ENCODE data around the gene DISC1.
"Not testable (repeated sequence)": the region's sequence is repeated elsewhere in the genome, so short reads cannot be mapped to it uniquely, and the experiment has no call there.

DISC1 gene

DNA sequence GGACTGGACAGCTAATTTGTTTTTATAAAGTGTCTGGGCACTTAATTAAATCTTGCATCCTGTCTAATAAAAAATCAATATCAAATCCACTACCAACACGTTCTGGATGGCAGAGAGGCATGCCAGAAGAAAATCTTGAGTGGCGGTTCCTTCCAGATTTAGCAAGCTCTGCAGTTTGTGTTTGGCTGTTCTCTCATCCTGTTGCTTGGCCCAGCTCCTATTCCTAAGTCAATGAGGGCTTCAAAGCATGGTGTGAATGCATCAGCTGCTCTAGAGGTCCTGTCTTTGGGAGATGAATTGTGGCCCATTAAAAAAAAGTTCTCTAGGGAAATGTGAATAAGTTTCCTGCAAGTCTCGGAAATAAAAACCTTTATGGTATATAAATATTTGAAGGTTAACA lies 90.3 kb downstream of the DISC1 start:
- FAIRE-seq (no peak), DNase-seq (ENCODE audit: insufficient read length) (no peak)
- TF ChIP-seq POLR2A (IDR thresholded peaks at IDR 0.05; ENCODE audit: low read depth, low read length) (no peak), TAF1 (IDR thresholded peaks at IDR 0.05; ENCODE audit: borderline replicate concordance, low read depth, low read length) (no peak), POLR2AphosphoS5 (IDR thresholded peaks at IDR 0.05; ENCODE audit: low read depth, low read length) (no peak)

GRCh38 chr1:231719485-231720183 lies 93.0 kb downstream of the DISC1 start:
- FAIRE-seq, result no peak
- DNase-seq (ENCODE audit: insufficient read length), result no peak
- TF ChIP-seq TAF1 (IDR thresholded peaks at IDR 0.05; ENCODE audit: borderline replicate concordance, low read depth, low read length) (no peak), POLR2AphosphoS5 (IDR thresholded peaks at IDR 0.05; ENCODE audit: low read depth, low read length) (no peak), POLR2A (IDR thresholded peaks at IDR 0.05; ENCODE audit: low read depth, low read length) (no peak)

- DNase-seq (ENCODE audit: insufficient read length) (no peak), FAIRE-seq (no peak)
- TF ChIP-seq TAF1 (IDR thresholded peaks at IDR 0.05; ENCODE audit: borderline replicate concordance, low read depth, low read length), result no peak
- TF ChIP-seq POLR2AphosphoS5 (IDR thresholded peaks at IDR 0.05; ENCODE audit: low read depth, low read length), result no peak
- TF ChIP-seq POLR2A (IDR thresholded peaks at IDR 0.05; ENCODE audit: low read depth, low read length), result no peak
Observed at GRCh38 chr1:231720652-231721325, 94.2 kb downstream of the DISC1 start.

DNA sequence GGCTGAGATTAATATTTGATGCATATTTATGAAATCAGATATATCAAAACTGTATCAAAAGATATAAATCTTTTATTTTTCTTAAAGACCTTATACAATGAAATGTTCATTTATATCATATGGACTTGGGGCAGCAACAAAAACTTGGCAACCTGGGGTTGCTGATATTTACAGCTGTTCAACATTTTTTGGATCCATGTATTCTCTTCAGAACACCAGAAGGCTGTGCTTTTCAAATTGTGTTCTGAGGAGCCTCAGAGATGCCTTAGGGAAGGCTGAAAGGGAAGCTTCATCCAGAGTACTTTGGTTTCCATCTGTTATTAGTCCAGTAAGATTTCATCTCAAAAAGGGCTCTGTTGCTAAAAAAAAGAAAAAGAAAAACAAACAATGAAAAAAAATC lies 94.8 kb downstream of the DISC1 start:
- TF ChIP-seq POLR2AphosphoS5 (IDR thresholded peaks at IDR 0.05; ENCODE audit: low read depth, low read length) (no peak), TAF1 (IDR thresholded peaks at IDR 0.05; ENCODE audit: borderline replicate concordance, low read depth, low read length) (no peak), POLR2A (IDR thresholded peaks at IDR 0.05; ENCODE audit: low read depth, low read length) (no peak)
- DNase-seq (ENCODE audit: insufficient read length) (no peak), FAIRE-seq (no peak)

DNA sequence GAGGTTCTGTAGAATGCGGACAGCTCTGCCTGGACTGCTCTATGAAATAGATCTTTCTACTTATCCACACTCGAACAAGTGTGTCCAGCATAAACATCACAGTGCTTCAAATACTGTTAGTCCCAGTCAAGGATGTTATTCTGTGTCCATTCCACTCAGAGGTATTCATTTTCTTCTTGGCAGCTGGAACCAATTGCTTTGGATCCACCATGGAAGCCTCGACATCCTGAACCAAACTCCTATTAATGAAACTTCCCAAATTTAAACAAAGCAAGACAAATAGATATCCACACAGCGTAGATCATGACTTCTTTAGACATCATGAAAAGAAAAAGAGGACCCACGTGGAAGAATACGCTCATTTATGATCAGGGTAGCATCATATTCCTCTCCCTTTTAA lies 95.8 kb downstream of the DISC1 start:
- DNase-seq (ENCODE audit: insufficient read length) (no peak), FAIRE-seq (no peak)
- TF ChIP-seq TAF1 (IDR thresholded peaks at IDR 0.05; ENCODE audit: borderline replicate concordance, low read depth, low read length), result no peak
- TF ChIP-seq POLR2AphosphoS5 (IDR thresholded peaks at IDR 0.05; ENCODE audit: low read depth, low read length), result no peak
- TF ChIP-seq POLR2A (IDR thresholded peaks at IDR 0.05; ENCODE audit: low read depth, low read length), result no peak

DNA sequence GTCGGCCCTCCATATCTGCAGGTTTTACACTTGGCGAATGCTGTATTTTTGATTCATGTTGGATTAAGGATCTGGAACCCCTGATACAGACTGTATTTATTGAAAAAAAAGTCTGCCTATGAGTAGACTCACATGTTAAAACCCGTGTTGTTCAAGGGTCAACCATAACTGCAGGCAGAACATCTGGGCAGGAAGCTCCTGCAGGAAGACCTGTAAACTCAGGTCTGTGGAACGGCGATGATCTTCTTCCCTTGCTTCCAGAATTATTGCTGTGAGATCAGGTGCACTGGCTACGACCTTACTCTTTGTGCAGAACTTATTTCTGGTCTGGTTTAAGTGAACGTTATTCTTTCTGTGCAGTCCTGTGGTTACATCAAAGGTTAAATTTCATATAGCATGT lies 96.6 kb downstream of the DISC1 start:
- TF ChIP-seq TAF1 (IDR thresholded peaks at IDR 0.05; ENCODE audit: borderline replicate concordance, low read depth, low read length) (no peak), POLR2A (IDR thresholded peaks at IDR 0.05; ENCODE audit: low read depth, low read length) (no peak), POLR2AphosphoS5 (IDR thresholded peaks at IDR 0.05; ENCODE audit: low read depth, low read length) (no peak)
- DNase-seq (ENCODE audit: insufficient read length), result no peak
- no peak for FAIRE-seq

- FAIRE-seq (no peak), DNase-seq (ENCODE audit: insufficient read length) (no peak)
Observed at GRCh38 chr1:231724041-231724440, 97.5 kb downstream of the DISC1 start.

GRCh38 chr1:231724876-231725647 lies 98.5 kb downstream of the DISC1 start:
- peak; percentile 13 for DNase-seq (ENCODE audit: insufficient read length)
- no peak for FAIRE-seq

More at GRCh38 chr1:231724041-231724440, 97.5 kb downstream of the DISC1 start:
- no peak for TF ChIP-seq POLR2AphosphoS5 (IDR thresholded peaks at IDR 0.05; ENCODE audit: low read depth, low read length)
- TF ChIP-seq TAF1 (IDR thresholded peaks at IDR 0.05; ENCODE audit: borderline replicate concordance, low read depth, low read length), result no peak
- TF ChIP-seq POLR2A (IDR thresholded peaks at IDR 0.05; ENCODE audit: low read depth, low read length), result no peak

DNA sequence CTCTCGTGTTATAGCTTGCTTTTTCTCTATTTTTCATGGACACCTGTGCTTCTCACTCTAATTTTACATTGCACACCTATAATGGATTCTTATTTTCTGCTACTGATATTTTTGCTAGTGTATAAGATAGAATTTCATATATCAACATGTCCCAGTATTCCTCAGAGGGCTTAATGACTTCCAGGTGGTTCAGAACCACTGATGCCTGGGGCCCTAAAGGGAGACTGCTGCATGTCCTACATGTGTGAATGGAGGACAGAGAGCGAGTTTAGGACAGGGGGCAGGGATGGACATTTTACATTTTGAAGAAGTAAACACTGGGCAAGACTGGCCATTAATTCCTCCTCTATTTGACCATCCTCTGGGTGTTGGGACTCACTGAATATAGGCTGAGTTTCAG lies 100.6 kb downstream of the DISC1 start:
- DNase-seq (ENCODE audit: insufficient read length) (no peak), FAIRE-seq (no peak)
- TF ChIP-seq POLR2A (IDR thresholded peaks at IDR 0.05; ENCODE audit: low read depth, low read length) (no peak), TAF1 (IDR thresholded peaks at IDR 0.05; ENCODE audit: borderline replicate concordance, low read depth, low read length) (no peak), POLR2AphosphoS5 (IDR thresholded peaks at IDR 0.05; ENCODE audit: low read depth, low read length) (no peak)

More at GRCh38 chr1:231724876-231725647, 98.5 kb downstream of the DISC1 start:
- TF ChIP-seq POLR2A (IDR thresholded peaks at IDR 0.05; ENCODE audit: low read depth, low read length) (no peak), POLR2AphosphoS5 (IDR thresholded peaks at IDR 0.05; ENCODE audit: low read depth, low read length) (no peak), TAF1 (IDR thresholded peaks at IDR 0.05; ENCODE audit: borderline replicate concordance, low read depth, low read length) (no peak)

GRCh38 chr1:231728987-231729386 lies 102.4 kb downstream of the DISC1 start:
- not testable (repeated sequence) for DNase-seq (ENCODE audit: insufficient read length); FAIRE-seq

DNA sequence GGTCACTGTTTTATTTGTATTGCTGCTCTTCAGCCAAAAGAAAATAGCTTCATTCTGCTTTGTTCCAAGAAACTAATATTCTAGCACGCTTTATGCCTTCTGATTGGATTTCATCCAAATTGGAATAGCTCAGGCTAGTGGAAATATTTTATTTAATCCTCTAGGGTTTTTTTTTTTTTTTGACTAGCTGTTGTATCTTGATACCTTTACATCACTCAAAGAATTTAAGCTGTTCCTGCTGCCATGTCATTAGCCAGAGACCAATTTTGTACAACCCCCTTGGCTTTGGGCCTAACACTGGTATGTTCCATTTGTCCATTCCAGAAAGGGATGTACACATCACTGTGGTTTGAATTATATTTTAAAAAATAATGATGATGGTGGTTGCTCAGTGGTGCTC lies 103.0 kb downstream of the DISC1 start:
- TF ChIP-seq POLR2A (IDR thresholded peaks at IDR 0.05; ENCODE audit: low read depth, low read length), result no peak
- no peak for TF ChIP-seq POLR2AphosphoS5 (IDR thresholded peaks at IDR 0.05; ENCODE audit: low read depth, low read length)
- DNase-seq (ENCODE audit: insufficient read length) (no peak), FAIRE-seq (no peak)

DNA sequence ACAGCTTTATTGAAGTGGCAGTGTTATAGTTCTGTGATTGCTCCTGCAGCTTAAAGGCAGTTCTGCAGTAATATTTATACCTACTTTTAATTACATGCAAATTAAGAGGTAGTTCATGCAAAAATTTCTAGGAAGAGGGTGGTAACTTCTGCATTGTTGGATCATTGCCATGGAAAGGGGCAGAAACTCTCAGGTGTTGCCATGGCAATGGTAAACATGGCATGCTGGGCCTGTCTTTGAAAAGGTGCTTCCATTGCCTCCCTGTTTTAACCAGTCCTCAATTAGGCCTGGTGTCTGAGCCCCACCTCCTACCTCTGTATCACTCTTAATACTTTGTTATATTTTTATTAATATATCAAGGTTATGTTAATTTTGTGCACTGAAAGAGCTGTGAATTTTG lies 104.7 kb downstream of the DISC1 start:
- DNase-seq (ENCODE audit: insufficient read length) (no peak), FAIRE-seq (no peak)

More for the DNA sequence above, 104.7 kb downstream of the DISC1 start:
- TF ChIP-seq POLR2A (IDR thresholded peaks at IDR 0.05; ENCODE audit: low read depth, low read length), result no peak
- TF ChIP-seq POLR2AphosphoS5 (IDR thresholded peaks at IDR 0.05; ENCODE audit: low read depth, low read length), result no peak
- TF ChIP-seq TAF1 (IDR thresholded peaks at IDR 0.05; ENCODE audit: borderline replicate concordance, low read depth, low read length), result no peak

Data from GM12892 (cell line).